Measurements from ENCODE around the gene APOBEC4. TPM values are rescaled to one million over a fixed set of nuclear protein-coding genes. Genes with fewer than 3 reads are reported as not detected.

APOBEC4 gene
- total and polyA plus RNA-seq, 5 donors: 0.09 TPM; not detected in 4

DNA sequence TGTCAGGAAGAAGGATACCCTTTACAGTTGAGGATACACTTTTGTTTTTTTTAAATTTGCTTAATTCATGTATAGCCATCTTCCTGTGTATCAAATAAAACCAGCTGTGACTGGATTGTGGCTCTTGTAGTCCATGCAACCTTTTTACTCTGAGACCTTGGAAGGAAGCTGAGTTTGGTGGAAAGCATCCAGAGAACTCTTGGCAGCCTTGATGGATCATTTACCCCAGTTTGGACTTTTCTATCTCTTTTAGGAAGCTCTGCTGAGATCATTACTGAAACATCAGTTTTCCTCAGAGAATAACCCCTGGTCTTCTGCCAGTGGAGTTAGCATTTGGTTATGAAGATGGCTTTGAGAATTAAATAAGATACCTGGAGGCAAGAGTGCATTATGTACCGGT lies 21.2 kb upstream of the APOBEC4 start:
- Histone ChIP-seq H3K9me3 (ENCODE audit: control insufficient read depth, low read length) (no peaks in the 10 kb centered on the region), H3K27ac (ENCODE audit: low read length) (no peak overlapping the region), H3K27me3 (ENCODE audit: control insufficient read depth, insufficient read depth) (no peaks in the 10 kb centered on the region), H3K4me1 (ENCODE audit: control insufficient read depth, insufficient read depth, low read length) (peaks cover 1% of the 10 kb centered on the region), H3K4me3 (ENCODE audit: low read length) (no peak overlapping the region)
- intact Hi-C loops (cut with DNase I): no loop called here
- 34% methylated on average over 1 of the region's 1 CpG for WGBS
- DNase-seq (no peak), ATAC-seq (peak; percentile 29 to 45)

DNA sequence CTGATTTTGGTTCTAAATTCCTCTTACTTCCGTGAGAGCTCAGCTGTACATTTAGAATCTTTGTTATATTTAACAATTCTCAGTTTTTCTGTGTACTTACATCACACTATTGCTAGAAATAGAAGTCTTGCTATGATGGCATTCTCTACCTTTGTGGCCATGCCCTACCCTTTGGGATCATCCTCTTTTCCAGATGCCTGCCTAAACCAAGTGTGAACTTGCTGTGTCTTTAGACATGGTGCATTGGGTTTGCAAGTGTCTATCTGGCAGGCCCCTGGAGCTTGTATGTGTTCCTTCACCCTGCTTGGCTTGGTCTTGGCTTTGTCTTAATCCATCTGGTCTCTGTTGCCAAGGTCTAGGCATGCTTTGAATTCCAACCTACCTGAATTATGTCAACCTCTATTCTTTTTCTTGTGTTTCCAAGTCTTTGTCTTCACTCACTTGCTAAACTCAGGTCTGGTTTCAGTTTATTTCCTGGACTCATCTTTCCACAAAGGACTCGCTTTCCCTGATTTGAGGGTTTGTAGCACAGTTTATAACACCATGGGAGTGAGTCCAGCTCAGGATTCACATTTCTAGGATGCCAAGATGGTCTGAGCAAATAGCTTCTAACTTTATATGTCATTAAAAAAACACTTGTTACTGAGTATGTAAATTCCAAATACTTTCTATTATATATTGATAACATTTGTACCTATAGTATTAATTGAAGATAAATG lies 20.6 kb upstream of the APOBEC4 start:
- intact Hi-C loops (cut with DNase I): no loop called here
- H3K9me3 ChIP-seq (ENCODE audit: control insufficient read depth, low read length): no peaks in the 10 kb centered on the region
- no peaks in the 10 kb centered on the region for H3K27me3 ChIP-seq (ENCODE audit: control insufficient read depth, insufficient read depth)
- 93% methylated on average over 2 of the region's 2 CpGs for WGBS
- ATAC-seq (no peak), DNase-seq (no peak)
- peaks cover 1% of the 10 kb centered on the region for H3K4me1 ChIP-seq (ENCODE audit: control insufficient read depth, insufficient read depth, low read length)
- no peak overlapping the region for H3K4me3 ChIP-seq (ENCODE audit: low read length)
- no peak overlapping the region for H3K27ac ChIP-seq (ENCODE audit: low read length)

DNA sequence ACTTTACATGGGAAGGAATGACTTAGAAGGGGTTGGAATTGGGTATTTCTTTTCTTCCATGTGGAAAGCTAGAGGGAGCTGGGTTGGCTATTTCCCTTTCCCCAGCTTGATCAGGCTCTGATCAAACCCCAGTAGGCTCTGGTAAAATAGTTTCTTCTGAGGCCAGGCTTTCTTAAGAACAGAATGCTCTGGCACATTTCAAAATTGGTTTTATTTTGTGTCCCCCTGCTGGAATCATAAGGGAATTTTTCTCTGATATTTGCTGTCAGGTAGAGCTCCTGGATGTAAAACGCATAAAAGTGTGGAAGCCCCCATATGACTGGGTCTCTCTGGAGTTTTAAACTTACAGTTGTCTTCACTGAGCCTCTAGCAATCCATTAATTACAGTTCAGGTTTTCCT lies 17.1 kb upstream of the APOBEC4 start:
- no peak overlapping the region for H3K4me3 ChIP-seq (ENCODE audit: low read length)
- ATAC-seq: no peak
- no peaks in the 10 kb centered on the region for H3K9me3 ChIP-seq (ENCODE audit: control insufficient read depth, low read length)
- no peaks in the 10 kb centered on the region for H3K27me3 ChIP-seq (ENCODE audit: control insufficient read depth, insufficient read depth)
- DNase-seq: no peak
- no peaks in the 10 kb centered on the region for H3K4me1 ChIP-seq (ENCODE audit: control insufficient read depth, insufficient read depth, low read length)
- H3K27ac ChIP-seq (ENCODE audit: low read length): no peak overlapping the region
- intact Hi-C loops (cut with DNase I): no loop called here
- 99% methylated on average over 1 of the region's 1 CpG for WGBS

GRCh38 chr1:183656355-183656754 lies 3.2 kb upstream of the APOBEC4 start:
- Histone ChIP-seq H3K27me3 (ENCODE audit: control insufficient read depth, insufficient read depth) (no peaks in the 10 kb centered on the region), H3K9me3 (ENCODE audit: control insufficient read depth, low read length) (no peaks in the 10 kb centered on the region), H3K27ac (ENCODE audit: low read length) (no peak overlapping the region), H3K4me3 (ENCODE audit: low read length) (no peak overlapping the region), H3K4me1 (ENCODE audit: control insufficient read depth, insufficient read depth, low read length) (no peaks in the 10 kb centered on the region)
- ATAC-seq (no peak), DNase-seq (no peak)
- 90% methylated on average over 3 of the region's 3 CpGs for WGBS
- intact Hi-C loops (cut with DNase I): loop anchor here in 1 of 4 donors (5.0 kb wide), 1 partner anchor 261 kb away; no protein-coding TSS in a partner anchor

DNA sequence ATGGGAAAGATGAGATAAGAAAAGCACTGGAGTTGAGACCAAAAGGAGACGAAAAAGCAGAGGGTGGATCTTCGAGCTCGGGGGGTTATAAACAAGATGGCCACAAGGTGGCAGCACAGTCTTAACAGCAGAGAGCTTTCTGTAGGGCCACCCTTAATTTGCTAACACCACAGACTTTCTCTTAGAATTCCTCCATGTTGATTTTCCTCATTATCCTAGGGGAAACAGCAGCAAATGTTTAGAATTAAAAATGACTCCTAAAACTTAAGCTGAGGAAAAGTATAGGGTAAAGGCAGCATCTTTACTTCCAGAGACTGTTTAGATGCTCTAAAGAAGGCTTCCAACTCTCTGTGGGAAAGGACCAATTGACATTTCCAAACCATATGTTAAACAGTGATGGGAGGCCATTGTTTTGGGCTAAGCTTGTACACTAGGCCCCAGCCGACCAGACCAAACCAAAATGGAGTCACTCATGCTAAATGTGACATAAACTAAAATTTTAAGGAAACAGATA lies 2.5 kb upstream of the APOBEC4 start:
- DNase-seq (peak; percentile 80 to 93 (median 84)), ATAC-seq (peak; percentile 80 to 87)
- H3K27ac ChIP-seq (ENCODE audit: low read length): no peak overlapping the region
- intact Hi-C loops (cut with DNase I): loop anchor here (2.0 to 5.0 kb wide), 2 partner anchors 261 to 262 kb away; no protein-coding TSS in a partner anchor
- no peak overlapping the region for H3K4me3 ChIP-seq (ENCODE audit: low read length)
- no peaks in the 10 kb centered on the region for H3K4me1 ChIP-seq (ENCODE audit: control insufficient read depth, insufficient read depth, low read length)
- no peaks in the 10 kb centered on the region for H3K27me3 ChIP-seq (ENCODE audit: control insufficient read depth, insufficient read depth)
- 6% methylated on average over 4 of the region's 4 CpGs for WGBS
- H3K9me3 ChIP-seq (ENCODE audit: control insufficient read depth, low read length): no peaks in the 10 kb centered on the region

DNA sequence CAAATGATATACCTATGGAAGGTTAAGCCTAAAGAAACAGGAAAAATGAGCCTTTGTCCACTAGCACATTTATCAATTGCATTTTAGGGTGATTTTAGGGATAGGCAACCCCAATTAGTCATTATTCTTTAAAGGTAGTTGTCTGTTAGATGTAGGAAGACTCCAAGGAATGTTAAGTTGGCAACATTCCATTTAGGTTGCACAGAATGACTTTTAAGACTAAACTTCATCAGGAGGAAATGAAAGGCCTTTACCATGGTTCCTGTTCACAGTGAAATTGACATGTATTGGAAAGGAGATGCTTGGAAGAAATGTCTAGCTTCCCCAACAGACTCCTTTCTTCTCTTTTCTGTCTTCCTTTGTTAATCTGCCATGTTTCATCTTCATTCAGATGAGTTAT lies 1.6 kb upstream of the APOBEC4 start:
- Histone ChIP-seq H3K27ac (ENCODE audit: low read length) (no peak overlapping the region), H3K27me3 (ENCODE audit: control insufficient read depth, insufficient read depth) (no peaks in the 10 kb centered on the region), H3K4me1 (ENCODE audit: control insufficient read depth, insufficient read depth, low read length) (no peaks in the 10 kb centered on the region), H3K4me3 (ENCODE audit: low read length) (no peak overlapping the region), H3K9me3 (ENCODE audit: control insufficient read depth, low read length) (no peaks in the 10 kb centered on the region)
- DNase-seq (no peak), ATAC-seq (no peak)
- intact Hi-C loops (cut with DNase I): loop anchor here (2.0 to 5.0 kb wide), 3 partner anchors 33 to 263 kb away; no protein-coding TSS in a partner anchor

- ATAC-seq: peak in 1 of 2 donors; percentile 17
- intact Hi-C loops (cut with DNase I): loop anchor here in 3 of 4 donors (2.0 to 5.0 kb wide), 2 partner anchors 33 to 263 kb away; no protein-coding TSS in a partner anchor
- DNase-seq: peak in 1 of 3 donors; percentile 58
- Histone ChIP-seq H3K27ac (ENCODE audit: low read length) (peak overlapping the region; percentile 69), H3K4me1 (ENCODE audit: control insufficient read depth, insufficient read depth, low read length) (no peaks in the 10 kb centered on the region), H3K9me3 (ENCODE audit: control insufficient read depth, low read length) (no peaks in the 10 kb centered on the region), H3K4me3 (ENCODE audit: low read length) (no peak overlapping the region), H3K27me3 (ENCODE audit: control insufficient read depth, insufficient read depth) (no peaks in the 10 kb centered on the region)
- WGBS: 80% methylated on average over 4 of the region's 4 CpGs
Measured at GRCh38 chr1:183653876-183654451, 848 bp upstream of the APOBEC4 start.

DNA sequence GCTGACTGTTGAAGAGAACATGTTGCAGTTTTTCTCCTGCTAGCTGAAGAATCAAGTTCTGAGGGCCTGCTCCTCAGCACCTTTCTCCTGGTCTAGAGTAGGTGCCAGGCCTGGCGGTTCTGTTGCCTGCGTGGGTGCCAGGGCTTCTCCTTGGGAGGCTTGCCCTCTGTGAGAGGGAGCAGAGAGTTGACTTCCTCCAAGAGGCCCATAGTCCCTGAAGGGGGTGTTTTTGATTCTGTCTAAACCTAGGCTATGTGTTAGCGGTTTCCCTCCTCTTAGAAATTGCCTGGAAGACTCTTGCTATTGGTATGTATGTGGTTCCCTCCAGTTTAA lies 312 bp upstream of the APOBEC4 start:
- no peak overlapping the region for H3K4me3 ChIP-seq (ENCODE audit: low read length)
- no peaks in the 10 kb centered on the region for H3K9me3 ChIP-seq (ENCODE audit: control insufficient read depth, low read length)
- H3K27ac ChIP-seq (ENCODE audit: low read length): peak overlapping the region; percentile 69
- 84% methylated on average over 3 of the region's 3 CpGs for WGBS
- DNase-seq: no peak
- H3K4me1 ChIP-seq (ENCODE audit: control insufficient read depth, insufficient read depth, low read length): no peaks in the 10 kb centered on the region
- intact Hi-C loops (cut with DNase I): loop anchor here in 1 of 4 donors (5.0 kb wide), 1 partner anchor 34 kb away; no protein-coding TSS in a partner anchor
- peak; percentile 19 to 29 for ATAC-seq
- no peaks in the 10 kb centered on the region for H3K27me3 ChIP-seq (ENCODE audit: control insufficient read depth, insufficient read depth)

DNA sequence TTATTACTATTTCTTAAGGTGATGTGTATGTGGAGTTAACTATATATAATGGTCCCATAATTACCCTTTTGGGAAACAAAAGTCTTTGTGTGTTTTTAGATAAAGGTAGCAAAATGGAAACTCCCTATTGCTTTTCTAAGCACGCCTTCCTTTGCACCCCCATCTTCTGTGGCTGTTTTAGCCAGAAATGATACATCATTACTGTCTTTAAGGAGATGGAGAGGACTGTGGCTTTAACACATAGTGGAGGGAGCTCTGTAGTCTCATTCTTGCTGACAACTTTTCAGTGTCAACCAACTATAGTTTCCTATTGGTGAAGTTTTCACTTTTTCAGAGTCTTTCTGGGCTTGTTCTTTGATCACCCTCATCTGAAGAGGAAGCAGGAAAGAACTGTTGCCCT lies 1.0 kb downstream of the APOBEC4 start:
- ATAC-seq: no peak
- no peak overlapping the region for H3K4me3 ChIP-seq (ENCODE audit: low read length)
- H3K4me1 ChIP-seq (ENCODE audit: control insufficient read depth, insufficient read depth, low read length): no peaks in the 10 kb centered on the region
- WGBS: 75% methylated on average over 1 of the region's 1 CpG
- DNase-seq: no peak
- intact Hi-C loops (cut with DNase I): loop anchor here in 1 of 4 donors (5.0 kb wide), 1 partner anchor 35 kb away; no protein-coding TSS in a partner anchor
- H3K27me3 ChIP-seq (ENCODE audit: control insufficient read depth, insufficient read depth): no peaks in the 10 kb centered on the region
- H3K27ac ChIP-seq (ENCODE audit: low read length): no peak overlapping the region
- no peaks in the 10 kb centered on the region for H3K9me3 ChIP-seq (ENCODE audit: control insufficient read depth, low read length)

- H3K27me3 ChIP-seq (ENCODE audit: control insufficient read depth, insufficient read depth): no peaks in the 10 kb centered on the region
- intact Hi-C loops (cut with DNase I): loop anchor here in 1 of 4 donors (5.0 kb wide), 1 partner anchor 36 kb away; no protein-coding TSS in a partner anchor
- H3K4me3 ChIP-seq (ENCODE audit: low read length): no peak overlapping the region
- no peaks in the 10 kb centered on the region for H3K4me1 ChIP-seq (ENCODE audit: control insufficient read depth, insufficient read depth, low read length)
- no peaks in the 10 kb centered on the region for H3K9me3 ChIP-seq (ENCODE audit: control insufficient read depth, low read length)
- no peak overlapping the region for H3K27ac ChIP-seq (ENCODE audit: low read length)
- WGBS: 70% methylated on average over 5 of the region's 5 CpGs
- DNase-seq (no peak), ATAC-seq (peak in 1 of 2 donors; percentile 39)
Measured at GRCh38 chr1:183651612-183652011, 1.5 kb downstream of the APOBEC4 start.

- ATAC-seq (no peak), DNase-seq (no peak)
- Histone ChIP-seq H3K27me3 (ENCODE audit: control insufficient read depth, insufficient read depth) (no peaks in the 10 kb centered on the region), H3K4me3 (ENCODE audit: low read length) (no peak overlapping the region), H3K27ac (ENCODE audit: low read length) (no peak overlapping the region), H3K9me3 (ENCODE audit: control insufficient read depth, low read length) (no peaks in the 10 kb centered on the region), H3K4me1 (ENCODE audit: control insufficient read depth, insufficient read depth, low read length) (no peaks in the 10 kb centered on the region)
- intact Hi-C loops (cut with DNase I): no loop called here
- WGBS: 87% methylated on average over 8 of the region's 8 CpGs
Measured at GRCh38 chr1:183648042-183648441, 5.1 kb downstream of the APOBEC4 start.
